Heart right ventricle (tissue), 16 donors: ENCODE results near the gene TGFBRAP1. TPM values are rescaled to one million over a fixed set of nuclear protein-coding genes. Genes with fewer than 3 reads are reported as not detected.

ENCODE experiments used
- ATAC-seq, 8 donors: fragments of 200-7000 bp; cut with Tn5 transposase; one replicate each; pipeline ENCODE4 v1.9.1; 2020; ENCODE audit warnings: mild to moderate bottlenecking in 8 of 8, moderate library complexity in 8 of 8, moderate number of reproducible peaks in 1 of 8
- DNase-seq, 2 donors: peaks; one replicate each; pipeline ENCODE4 v3.0.0-alpha.2; 2020
- H3K27ac ChIP-seq, 10 donors: fragments of 200-600 bp; sonication (generic) in 2 of 10; one replicate each; pipeline versions ENCODE4 v1.5.0 to v1.8.0; 2020 to 2022; ENCODE audit warnings: mild to moderate bottlenecking in 3 of 10
- H3K27me3 ChIP-seq, 7 donors: fragments of 200-600 bp; one replicate each; pipeline ENCODE4 v1.8.0; 2021 to 2022; ENCODE audit warnings: mild to moderate bottlenecking in 2 of 7
- H3K36me3 ChIP-seq, 9 donors: fragments of 200-600 bp; sonication (generic) in 1 of 9; one replicate each; pipeline versions ENCODE4 v1.5.0 to v1.8.0; 2020 to 2022; ENCODE audit warnings: mild to moderate bottlenecking in 2 of 9
- H3K4me1 ChIP-seq, 9 donors: fragments of 200-600 bp; sonication (generic) in 1 of 9; one replicate each; pipeline versions ENCODE4 v1.5.0 to v1.8.0; 2020 to 2022; ENCODE audit warnings: mild to moderate bottlenecking in 4 of 9
- H3K4me3 ChIP-seq, 10 donors: fragments of 200-600 bp; sonication (generic) in 2 of 10; one replicate each; pipeline versions ENCODE4 v1.5.0 to v1.8.0; 2020 to 2022; ENCODE audit warnings: mild to moderate bottlenecking in 7 of 10, moderate library complexity in 2 of 10
- H3K9me3 ChIP-seq, 11 donors: fragments of 200-600 bp in 10 of 11; sonication (generic) in 2 of 11; one replicate each; pipeline versions ENCODE4 v1.5.0 to v1.8.0; 2013 to 2022; ENCODE audit warnings: mild to moderate bottlenecking in 2 of 11, control low read depth in 1 of 11, moderate library complexity in 1 of 11
- WGBS, 2 donors: extraction: QIAGEN DNeasy Blood & Tissue Kit; methylation state at CpG; one replicate each; pipeline ENCODE4 v1.1.7; 2013; ENCODE audit warnings: inconsistent platforms in 1 of 2; 5-methylcytosine and 5-hydroxymethylcytosine counted together
- intact Hi-C, 10 donors: fragments of 100-400 bp; cut with DNase I; formaldehyde crosslinking; loops; one replicate each; pipeline versions ENCODE4 v1.11.1 to v1.14.2; 2022
- polyA plus RNA-seq, 2 donors: library from polyadenylated mRNA; stranded (reverse); fragments of 200-250 nt; gene quantifications; one replicate each; pipeline ENCODE4 v1.2.3, GENCODE V29; 2013
- total RNA-seq, 10 donors: library from RNA; stranded (reverse); fragmentation: NEBNext Ultra II Directional in 3 of 10; extraction: Animal tissue kit (Norgen Biotek cat#: 25700) in 3 of 10; gene quantifications; one replicate each; pipeline versions ENCODE4 v1.2.1 to v1.2.4, GENCODE V29; 2021 to 2023
- TF ChIP-seq, protein P1 (sequence below), 9 donors: fragments of 200-600 bp; sonication (generic) in 2 of 9; IDR thresholded peaks; one replicate each; pipeline versions ENCODE4 v1.5.0 to v1.8.0; 2021 to 2022; ENCODE audit warnings: antibody characterized with exemption in 9 of 9, mild to moderate bottlenecking in 5 of 9, moderate library complexity in 1 of 9
- donor health status: Arrhythmogenic right ventricular cardiomyopathy.
- donor health status: ischemic (EF 13 %, LVEDD 7.1; RV severe dilation, severe dysfunction).
- donor health status: healthy with polysubstance abuse.
- donor health status: DM: no; HTN: yes; CAD: no.
- donor health status: DM: no; HTN: no; CAD: no.
- donor health status: ischemic (EF 25% LVEDD 6.9; RV normal size, moderate dysfunction).
- donor health status: ischemic (EF 25% LVEDD 5.7; RV mildly dilated, moderate dysfunction).
- donor health status: healthy.
- donor health status: DM: yes; HTN: yes; CAD: no.
- donor health status: Ischemic cardiomyopathy.
- donor health status: ischemic (EF 35%, LVEDD 5.7; RV mildly dilated, moderate dysfunction).
- donor health status: nonischemic (EF 11% LVEDD 7.7; RV severe dilation, severe dysfunction).
- donor health status: DM: yes; HTN: yes; CAD: no.
- donor health status: PGD.
- donor health status: ischemic (EF 29% LVEDD 5.4; RV normal size, mild dysfunction).
- donor health status: nonischemic (EF 23%, LVEDD 6.1; RV moderate dilation, normal function).

Gene TGFBRAP1
- total and polyA plus RNA-seq, 12 donors: 2.1 to 12.7 (median 10.4) TPM

DNA sequence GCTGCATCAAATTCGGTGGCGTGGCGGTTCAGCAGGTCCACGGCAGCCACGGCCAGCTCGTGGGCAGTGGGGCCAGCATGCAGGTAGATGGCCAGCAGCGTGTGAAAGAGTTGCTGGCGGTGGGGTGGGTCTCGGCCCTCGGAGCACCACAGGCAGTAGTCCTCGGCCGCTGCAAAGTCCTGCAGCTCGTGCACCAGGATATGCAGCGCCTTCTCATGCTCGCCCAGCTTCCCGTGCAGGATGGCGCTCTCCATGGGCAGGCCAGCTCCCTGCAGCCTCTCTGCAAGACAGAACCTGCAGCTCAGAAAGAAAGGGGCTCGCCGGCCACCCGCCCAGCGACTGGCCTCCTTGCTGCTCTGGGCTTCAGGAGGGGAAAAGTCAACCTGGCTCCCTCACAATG lies 60.1 kb downstream of the TGFBRAP1 start:
- DNase-seq (no peak), ATAC-seq (no peak)
- TF ChIP-seq, protein P1, sequence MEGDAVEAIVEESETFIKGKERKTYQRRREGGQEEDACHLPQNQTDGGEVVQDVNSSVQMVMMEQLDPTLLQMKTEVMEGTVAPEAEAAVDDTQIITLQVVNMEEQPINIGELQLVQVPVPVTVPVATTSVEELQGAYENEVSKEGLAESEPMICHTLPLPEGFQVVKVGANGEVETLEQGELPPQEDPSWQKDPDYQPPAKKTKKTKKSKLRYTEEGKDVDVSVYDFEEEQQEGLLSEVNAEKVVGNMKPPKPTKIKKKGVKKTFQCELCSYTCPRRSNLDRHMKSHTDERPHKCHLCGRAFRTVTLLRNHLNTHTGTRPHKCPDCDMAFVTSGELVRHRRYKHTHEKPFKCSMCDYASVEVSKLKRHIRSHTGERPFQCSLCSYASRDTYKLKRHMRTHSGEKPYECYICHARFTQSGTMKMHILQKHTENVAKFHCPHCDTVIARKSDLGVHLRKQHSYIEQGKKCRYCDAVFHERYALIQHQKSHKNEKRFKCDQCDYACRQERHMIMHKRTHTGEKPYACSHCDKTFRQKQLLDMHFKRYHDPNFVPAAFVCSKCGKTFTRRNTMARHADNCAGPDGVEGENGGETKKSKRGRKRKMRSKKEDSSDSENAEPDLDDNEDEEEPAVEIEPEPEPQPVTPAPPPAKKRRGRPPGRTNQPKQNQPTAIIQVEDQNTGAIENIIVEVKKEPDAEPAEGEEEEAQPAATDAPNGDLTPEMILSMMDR (IDR thresholded peaks at IDR 0.05): no peak
- Histone ChIP-seq H3K9me3 (no peaks in the 10 kb centered on the region), H3K27ac (no peak overlapping the region), H3K36me3 (peaks cover 0 to 99% (median 66%) of the 10 kb centered on the region in 9 donors), H3K4me3 (no peak overlapping the region), H3K27me3 (no peaks in the 10 kb centered on the region), H3K4me1 (peaks cover 0 to 4% (median 0%) of the 10 kb centered on the region in 9 donors)
- 96 to 98% methylated on average over 21 of the region's 21 CpGs for WGBS, 2 donors
- intact Hi-C loops: no loop called here

DNA sequence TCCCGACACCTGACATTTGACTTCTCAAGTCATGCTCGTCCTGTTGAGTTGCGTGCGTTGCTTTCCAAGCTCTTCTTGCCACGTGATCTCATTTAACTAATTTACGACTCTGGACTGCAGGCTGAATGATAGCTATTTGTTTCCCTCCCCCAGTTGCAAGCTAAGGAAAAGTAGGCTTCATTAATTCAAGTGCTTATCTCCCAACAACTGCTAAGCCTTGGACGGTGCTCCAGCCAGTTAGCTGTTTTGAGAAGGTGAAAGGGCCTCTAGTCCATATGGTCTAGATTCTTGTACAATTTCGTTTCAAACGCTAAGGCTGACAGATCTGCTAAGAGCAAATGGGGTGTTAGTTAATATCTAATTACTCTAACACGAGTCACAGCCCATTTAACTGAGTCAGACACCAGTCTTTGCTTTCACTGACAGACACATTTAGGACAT lies 66.9 kb downstream of the TGFBRAP1 start:
- intact Hi-C loops: no loop called here
- ATAC-seq (no peak), DNase-seq (no peak)
- peaks cover 0 to 46% (median 21%) of the 10 kb centered on the region in 9 donors for H3K36me3 ChIP-seq
- H3K27ac ChIP-seq: no peak overlapping the region
- 89 to 90% methylated on average over 10 of the region's 10 CpGs for WGBS, 2 donors
- H3K27me3 ChIP-seq: no peaks in the 10 kb centered on the region
- H3K4me1 ChIP-seq: no peaks in the 10 kb centered on the region
- no peak overlapping the region for H3K4me3 ChIP-seq
- TF ChIP-seq, protein P1 (IDR thresholded peaks at IDR 0.05): no peak
- no peaks in the 10 kb centered on the region for H3K9me3 ChIP-seq

DNA sequence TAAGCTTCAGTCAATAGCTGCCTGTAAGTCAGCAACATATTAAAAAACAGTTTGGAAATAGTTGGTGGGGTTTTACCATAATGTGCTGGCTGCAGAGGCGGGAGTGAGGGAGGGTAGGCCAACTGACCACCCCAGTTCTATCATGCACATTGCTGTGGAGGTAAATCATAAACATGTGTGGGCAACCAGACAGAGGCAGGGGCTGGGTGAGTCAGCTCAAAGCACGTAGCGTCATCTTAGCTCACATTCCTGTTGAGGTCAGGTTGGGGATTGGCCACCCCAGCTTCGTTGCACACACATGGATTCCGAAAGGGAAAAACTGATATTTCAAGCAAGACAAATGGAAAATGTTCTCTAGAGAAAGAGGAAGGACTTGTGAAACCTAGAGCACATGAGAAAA lies 68.5 kb downstream of the TGFBRAP1 start:
- WGBS, 2 donors: 82 to 89% methylated on average over 5 of the region's 5 CpGs
- TF ChIP-seq, protein P1 (IDR thresholded peaks at IDR 0.05): no peak
- DNase-seq: no peak
- Histone ChIP-seq H3K4me1 (no peaks in the 10 kb centered on the region), H3K27me3 (no peaks in the 10 kb centered on the region), H3K36me3 (peaks cover 0 to 30% (median 5%) of the 10 kb centered on the region in 9 donors), H3K4me3 (no peak overlapping the region), H3K27ac (no peak overlapping the region), H3K9me3 (no peaks in the 10 kb centered on the region)
- intact Hi-C loops: no loop called here
- ATAC-seq: no peak

DNA sequence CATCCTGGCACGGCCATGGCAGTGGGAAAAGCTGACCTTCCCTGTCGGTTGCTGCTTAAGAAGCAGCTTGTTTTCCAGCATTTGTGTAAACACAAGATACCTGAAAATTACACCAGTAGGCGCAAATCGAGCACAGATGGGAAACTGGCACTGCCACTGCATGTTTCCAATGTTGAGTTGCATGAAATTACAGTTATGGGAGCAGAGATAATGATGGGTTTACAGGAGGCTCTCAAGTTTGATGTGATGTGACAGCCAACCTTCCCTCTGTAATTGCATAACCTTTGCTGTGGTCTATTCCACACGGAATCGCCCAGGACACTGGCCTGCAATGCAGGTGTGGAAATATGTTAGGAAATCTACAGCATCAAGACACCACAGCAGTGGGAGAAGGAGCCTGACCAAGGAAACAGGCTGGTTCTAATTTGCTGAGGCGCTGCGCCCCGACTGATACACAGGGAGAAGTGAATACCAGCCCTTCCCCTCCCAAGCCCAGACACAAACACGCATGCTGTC lies 70.6 kb downstream of the TGFBRAP1 start:
- no peak overlapping the region for H3K27ac ChIP-seq
- H3K9me3 ChIP-seq: no peaks in the 10 kb centered on the region
- intact Hi-C loops: no loop called here
- H3K36me3 ChIP-seq: peaks cover 0 to 10% (median 0%) of the 10 kb centered on the region in 9 donors
- TF ChIP-seq, protein P1 (IDR thresholded peaks at IDR 0.05): no peak
- H3K27me3 ChIP-seq: no peaks in the 10 kb centered on the region
- no peaks in the 10 kb centered on the region for H3K4me1 ChIP-seq
- ATAC-seq: no peak
- H3K4me3 ChIP-seq: no peak overlapping the region
- DNase-seq: no peak
- whole genome bisulfite sequencing, 2 donors: 87% methylated on average over 10 of the region's 10 CpGs
